ENCODE measurements around the gene SPAG6.
"Not testable (repeated sequence)": the region's sequence is repeated elsewhere in the genome, so short reads cannot be mapped to it uniquely, and the experiment has no call there.

The SPAG6 gene

DNA sequence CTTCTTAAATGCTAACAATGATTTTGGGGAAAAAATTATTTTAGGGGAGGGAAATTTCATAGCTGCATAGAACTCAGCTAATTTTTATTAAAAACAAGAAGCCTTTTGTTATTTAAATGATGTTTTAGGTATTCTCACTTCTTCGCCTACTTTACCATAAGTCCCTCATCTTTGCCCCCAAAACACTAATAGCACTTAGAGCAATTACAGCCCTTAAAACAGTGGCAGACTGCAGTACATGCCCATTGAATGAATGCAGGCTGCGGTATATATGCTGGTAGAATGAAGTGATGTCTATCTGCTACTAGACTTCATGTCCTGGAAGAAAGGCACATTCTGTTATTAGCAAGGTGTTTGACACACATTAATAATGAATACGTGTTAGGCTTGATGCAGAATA lies 2.9 kb upstream of the SPAG6 start:
- DNase-seq: no peak

DNA sequence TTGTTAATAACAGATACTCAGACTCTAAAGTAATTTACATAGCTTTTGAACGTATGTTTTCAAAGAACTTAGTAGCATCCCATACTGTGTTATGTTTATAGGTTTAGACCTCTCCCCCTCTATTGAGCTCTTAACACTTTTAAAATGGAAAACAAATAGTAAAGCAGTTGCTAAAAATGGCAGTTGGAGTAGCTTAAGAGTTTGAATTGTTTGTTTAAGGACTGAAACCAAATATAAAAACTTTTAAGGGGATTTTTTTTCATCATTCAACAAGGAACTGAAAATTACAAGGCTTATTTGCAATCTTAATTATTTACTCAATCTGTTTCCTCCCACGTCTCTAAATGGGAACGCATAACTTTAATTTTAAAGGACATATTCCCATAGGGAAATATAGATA lies 1.6 kb upstream of the SPAG6 start:
- no peak for DNase-seq

DNA sequence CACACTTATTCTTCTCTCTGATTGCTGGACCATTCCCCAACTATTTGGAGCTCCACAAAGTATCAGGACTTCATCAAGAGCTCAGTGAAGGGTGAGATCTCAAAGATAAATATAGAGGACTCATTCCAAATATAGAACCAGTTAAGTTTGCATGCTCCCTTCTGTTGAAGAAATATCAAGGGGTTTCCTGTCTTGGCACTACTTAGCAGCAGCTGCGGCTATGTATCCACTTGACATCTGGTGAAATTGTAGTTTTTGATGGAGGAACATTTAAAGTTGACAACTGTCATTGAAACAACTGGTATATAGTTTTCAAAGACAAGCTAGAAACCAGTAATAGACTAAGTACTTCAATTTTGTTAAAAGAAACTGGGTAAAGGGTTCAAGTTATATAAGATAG lies 1.0 kb upstream of the SPAG6 start:
- DNase-seq: no peak

GRCh38 chr10:22344781-22345300 lies 455 bp upstream of the SPAG6 start:
- no peak for DNase-seq

DNA sequence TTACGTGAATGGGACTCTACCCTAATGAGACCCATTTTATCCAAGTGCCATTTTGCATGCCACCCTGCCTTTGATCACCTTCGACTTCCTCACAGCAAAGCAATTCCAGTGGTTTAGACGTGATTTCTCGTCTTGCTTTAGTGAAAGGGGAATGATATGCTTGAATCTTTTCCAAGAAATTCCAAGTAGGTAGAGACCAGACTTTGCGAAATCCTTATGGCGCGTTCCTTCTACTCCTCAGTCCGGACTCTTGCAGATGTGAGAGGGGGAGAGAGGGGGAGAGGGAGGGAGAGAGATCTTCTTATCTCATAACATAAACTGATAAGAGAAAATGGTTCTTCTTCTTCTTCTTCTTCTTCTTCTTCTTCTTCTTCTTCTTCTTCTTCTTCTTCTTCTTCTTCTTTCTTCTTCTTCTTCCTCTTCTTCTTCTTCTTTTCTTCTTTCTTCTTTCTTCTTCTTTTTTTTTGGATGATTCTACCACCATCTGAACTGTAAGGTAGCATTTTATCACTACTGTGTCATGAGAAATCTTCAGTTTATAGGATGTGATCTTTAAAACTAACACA lies 883 bp downstream of the SPAG6 start:
- no peak for DNase-seq

- no peak for DNase-seq
These were observed 4.5 kb downstream of the SPAG6 start for GRCh38 chr10:22349755-22350154.

DNA sequence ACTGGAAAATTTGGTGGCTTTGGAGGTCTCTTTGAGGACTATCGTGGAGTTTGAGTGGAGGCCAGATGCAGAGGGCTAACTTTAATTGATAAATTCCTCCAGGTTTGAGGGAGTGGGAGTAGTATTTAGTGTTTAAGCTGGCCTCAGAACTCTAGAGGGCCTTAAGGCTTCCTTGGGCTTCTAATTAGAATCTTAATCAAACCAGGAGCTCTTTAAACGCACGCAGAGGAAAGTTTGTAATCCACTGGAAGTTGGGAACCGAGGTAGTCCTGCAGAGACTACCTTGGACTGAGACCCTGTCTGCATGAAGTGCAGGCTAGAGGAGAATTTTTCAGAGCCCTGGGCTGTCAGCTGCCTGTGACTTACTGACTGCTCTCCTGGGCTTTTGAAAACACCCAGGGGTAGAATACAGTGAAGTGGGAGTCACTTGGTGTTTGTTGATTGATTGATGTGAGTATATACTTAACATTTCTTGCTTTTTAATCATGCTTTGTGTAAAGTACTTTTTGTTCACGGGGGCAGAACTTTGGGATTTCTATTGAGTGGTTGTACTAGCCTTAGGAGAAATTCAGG lies 5.9 kb downstream of the SPAG6 start:
- DNase-seq: no peak

DNA sequence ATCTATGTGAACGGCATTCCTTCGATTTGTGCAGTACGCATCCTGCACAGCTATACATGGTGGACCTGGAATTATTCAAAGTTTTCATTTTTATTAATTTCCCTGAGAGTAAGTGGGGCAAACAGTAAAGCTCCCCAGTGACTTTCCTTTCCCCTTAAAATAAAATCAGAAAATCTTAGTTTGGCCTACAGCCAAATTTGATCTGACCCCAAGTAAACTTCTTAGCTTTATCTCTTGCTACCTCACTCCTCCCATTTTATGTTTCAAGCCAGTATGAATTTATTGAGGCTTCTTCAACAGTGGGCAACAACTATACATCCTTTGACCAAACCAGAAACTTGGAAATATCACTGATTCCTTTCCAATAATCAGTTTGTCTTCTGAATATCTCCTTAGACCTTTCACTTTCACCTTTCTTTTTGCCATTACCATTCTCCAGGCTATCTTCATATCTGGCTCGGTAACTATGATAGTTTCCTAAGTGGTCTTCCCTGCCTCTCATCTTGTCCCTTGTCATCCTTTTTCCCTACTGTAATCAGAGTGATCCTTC lies 11.1 kb downstream of the SPAG6 start:
- DNase-seq: no peak

GRCh38 chr10:22357770-22358169 lies 12.5 kb downstream of the SPAG6 start:
- not testable (repeated sequence) for DNase-seq

DNA sequence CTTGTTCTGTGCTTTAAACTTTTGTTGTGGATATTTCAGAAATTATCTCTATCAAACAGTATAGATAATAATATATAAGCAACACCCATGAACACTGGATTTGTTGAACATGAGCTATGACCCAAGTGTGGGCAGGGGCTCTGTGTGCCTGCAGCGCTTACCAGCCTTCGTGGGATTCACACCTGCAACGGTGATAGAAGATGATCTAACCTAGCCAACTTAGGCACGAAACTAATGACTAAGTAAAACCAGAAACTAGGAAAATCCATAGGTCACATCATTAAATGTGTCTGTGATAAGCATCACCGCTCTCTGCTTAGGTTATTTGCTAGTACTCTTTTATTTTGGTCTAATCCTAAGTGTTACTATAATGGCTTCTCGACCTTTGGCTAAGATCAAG lies 18.0 kb downstream of the SPAG6 start:
- DNase-seq: no peak

GRCh38 chr10:22364407-22365140 lies 19.3 kb downstream of the SPAG6 start:
- no peak for DNase-seq

DNA sequence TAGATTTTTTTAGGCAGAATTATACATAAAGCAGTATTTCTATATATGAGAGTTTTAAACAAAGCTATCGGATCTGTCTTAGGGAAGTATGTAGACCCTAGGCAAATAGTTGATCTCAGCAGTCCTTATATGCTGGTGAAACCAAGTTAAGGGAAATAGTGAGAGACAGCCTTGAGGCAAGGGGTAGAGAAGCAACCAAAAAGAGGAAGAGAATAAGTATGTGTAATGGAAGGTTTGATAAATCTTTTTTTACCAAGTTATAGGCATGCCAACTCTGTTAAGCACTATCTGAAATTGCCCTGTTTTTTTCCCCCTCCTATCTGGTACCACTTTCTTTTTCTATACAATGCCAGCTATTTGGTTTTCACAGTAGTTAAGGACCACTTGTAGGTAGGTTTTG lies 19.9 kb downstream of the SPAG6 start:
- DNase-seq: no peak

DNA sequence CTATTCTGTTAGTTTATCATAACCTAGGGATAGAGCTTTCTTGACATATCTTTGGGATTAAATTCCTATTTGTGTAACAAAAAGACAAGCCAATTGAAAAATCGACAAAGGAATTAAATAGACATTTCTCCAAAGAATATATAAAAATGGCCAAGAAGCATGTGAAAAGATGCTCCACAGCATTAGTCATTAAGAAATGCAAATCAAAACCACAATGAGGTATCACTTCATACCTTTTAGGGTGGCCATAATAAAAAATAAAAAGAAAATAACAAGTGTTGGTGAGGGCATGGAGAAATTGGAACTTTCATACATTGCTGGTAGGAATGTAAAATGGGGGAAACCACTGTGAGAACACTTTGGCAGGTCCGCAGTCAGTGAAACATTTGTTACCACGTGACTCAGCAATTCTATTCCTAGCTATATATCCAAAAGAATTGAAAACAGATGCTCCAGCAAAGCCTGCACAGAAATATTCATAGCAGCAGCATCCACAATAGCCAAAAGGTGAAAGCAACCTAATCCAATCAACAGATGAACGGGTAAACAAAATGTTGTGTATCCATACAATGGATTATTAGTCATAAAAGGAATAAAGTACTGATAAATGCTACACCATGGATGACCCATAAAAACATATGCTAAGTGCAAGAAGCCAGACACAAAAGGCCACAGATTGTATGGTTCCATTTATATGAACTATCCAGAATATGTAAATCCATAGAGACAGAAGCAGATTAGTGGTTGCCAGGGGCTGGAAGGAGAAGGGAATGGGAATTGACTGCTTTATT lies 20.5 kb downstream of the SPAG6 start:
- DNase-seq: no peak

DNA sequence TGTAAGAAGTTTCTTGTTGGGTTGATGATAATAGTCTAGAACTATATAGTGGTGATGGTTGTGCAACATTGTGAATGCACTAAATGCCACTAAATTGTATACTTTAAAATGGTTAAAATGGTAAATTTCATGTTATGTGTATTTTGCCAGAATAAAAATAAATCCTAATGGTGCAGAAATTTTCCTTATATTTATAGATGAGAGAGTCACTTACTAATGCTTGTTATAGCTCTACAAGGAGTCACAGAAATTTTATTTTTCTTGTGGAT lies 21.1 kb downstream of the SPAG6 start:
- no peak for DNase-seq

DNA sequence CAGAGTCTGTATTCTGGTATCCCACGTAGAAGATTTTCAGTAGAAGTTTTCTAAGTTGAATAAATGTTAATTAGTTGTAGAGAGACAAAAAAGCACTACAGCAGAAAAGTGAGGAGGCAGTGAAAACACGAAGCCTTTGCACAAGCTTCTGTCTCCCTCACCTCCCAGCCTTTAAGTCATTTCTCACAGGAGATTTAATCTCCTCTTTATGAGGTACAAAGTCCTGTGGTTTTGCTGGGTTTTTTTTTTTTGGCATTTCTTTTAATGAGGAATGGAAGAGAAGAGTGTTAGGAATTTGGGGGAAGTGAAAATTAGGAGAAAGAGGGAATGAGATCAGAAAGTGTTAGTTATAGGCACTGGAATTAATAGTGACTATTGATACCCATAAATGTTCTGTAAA lies 21.5 kb downstream of the SPAG6 start:
- no peak for DNase-seq

DNA sequence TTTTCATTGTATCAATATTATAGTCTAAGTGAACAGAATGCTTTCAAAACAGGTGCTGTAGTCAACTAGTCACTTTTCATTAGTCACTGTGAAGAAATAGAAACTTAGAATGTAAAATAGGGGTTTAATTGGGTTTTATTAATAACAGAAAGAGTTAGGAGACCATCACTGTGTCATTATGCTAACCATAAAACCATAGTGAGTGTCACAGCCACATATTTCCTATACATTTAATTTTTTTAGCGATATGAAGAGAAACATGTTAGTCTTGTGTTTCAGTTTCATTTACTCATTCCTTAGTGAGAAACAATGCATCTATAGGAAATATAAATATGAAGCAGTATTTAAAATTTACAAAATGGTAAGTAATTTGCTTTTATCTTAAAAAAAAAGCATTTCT lies 22.2 kb downstream of the SPAG6 start:
- no peak for DNase-seq

DNA sequence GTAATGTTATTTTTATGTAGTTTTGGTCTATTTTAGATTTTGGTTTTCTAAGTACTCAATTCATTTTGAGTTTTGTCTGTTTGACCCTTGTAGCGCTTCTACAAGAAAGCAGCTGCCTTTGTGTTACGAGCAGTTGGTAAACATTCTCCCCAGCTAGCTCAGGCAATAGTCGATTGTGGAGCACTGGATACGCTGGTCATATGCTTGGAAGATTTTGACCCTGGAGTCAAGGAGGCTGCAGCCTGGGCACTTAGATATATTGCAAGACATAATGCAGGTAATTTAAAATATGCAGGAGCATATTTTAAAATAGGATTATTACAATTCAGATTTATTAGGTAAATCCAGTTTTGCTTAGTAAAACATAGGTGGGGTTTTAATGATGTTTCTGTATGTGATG lies 23.1 kb downstream of the SPAG6 start:
- no peak for DNase-seq

DNA sequence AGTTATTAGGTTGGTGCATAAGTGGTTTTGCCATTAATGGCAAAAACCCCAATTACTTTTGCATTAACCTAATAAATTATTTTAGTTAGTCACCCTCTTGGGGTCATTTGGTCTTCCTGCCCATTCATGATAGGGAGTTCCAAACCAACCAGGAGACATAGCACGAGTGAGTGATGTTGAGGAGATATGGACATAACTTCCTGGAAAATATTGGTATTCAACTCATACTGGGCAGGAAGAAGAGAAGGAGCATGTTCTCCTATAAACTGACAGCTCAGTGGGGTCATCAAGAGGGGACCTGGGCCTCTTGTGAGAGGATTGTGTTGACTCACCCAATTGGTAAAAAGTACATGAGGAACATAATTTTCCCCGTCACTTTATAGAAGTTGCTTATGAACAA lies 23.7 kb downstream of the SPAG6 start:
- DNase-seq: no peak

DNA sequence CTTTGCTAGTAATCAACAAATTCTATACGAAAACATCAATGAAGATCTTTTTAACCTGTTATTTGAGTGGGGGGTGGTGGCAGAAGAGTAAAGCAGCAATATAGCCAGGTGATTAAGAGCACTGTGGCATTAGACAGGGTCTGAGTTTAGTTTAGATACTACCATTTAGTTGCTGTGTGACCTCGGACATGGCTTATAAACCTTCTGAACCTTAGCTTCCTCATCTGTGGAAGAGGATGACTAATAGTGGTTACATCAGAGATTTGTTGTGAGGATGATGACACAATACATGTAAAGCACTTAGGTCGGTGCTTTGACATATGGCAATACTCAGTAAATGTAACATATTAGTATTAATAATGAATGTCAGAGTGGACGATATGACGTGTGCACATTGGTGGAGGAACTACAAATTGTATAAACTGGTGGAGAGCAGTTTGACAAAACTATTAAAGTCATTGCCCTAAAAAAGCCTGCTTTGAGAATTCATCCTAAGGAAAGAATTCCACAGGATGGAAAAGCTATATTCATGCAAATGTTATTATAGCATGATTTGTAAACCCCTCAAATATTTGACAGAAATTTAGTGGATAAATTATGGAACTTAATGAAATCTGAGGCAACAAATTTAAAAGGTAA lies 24.3 kb downstream of the SPAG6 start:
- no peak for DNase-seq

GRCh38 chr10:22370320-22370719 lies 25.0 kb downstream of the SPAG6 start:
- DNase-seq: no peak

- DNase-seq: no peak
These were observed 27.0 kb downstream of the SPAG6 start for GRCh38 chr10:22372298-22372697.

DNA sequence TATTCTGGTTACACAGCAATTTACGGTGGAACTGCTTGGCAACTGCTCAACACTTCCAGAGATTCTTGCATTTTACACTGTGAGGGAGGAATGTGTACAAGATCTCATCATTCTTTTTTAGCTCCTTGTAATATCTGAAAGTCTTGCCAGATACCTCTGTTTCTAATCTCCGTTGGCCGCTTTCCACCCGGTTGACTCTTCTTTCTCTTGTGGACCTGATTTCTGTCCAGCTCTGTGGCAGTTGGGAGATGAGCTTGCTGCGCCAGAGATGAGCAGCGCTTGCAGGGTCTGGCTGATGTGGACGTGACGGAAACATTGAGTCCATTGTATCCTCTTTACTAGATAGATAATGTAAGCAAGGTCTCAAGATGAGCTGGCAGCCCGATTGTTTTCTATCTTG lies 27.6 kb downstream of the SPAG6 start:
- no peak for DNase-seq

- no peak for DNase-seq
These were observed 29.3 kb downstream of the SPAG6 start for GRCh38 chr10:22374489-22375126.

Measured in NCI-H526 treated with DMSO at 0.1 percent for 48 hours (cell line).